ENCODE data around the gene SHANK2.

Gene SHANK2

DNA sequence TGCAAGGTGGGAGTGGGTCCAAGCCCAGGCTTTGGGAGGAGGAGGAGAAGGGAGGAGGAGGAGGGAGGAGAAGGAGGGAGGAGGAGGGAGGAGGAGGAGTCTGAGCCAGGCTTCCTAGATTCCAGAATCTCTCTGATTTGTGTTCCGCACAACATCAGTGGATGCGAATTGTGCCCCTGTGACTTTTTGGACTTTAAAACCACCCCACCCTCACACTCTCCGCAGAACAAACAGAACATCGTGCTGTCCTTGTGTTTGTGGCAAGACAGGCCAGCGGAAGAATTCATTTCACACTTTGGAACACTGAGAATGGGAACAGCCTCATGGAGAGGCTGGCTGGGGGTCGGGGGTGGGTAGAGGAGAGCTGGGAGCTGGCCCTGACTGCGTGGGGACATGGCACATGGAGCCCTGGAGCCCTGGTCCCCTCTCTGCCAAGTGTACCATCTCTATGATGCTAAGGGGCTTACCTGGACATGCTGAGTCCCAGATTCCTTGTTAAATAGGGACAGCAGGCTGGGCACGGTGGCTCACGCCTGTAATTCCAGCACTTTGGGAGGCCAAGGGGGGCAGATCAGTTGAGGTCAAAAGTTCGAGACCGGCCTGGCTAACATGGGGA is 16.4 kb upstream of the SHANK2 start:
- DNase-seq: no peak

- DNase-seq: no peak
These were observed 15.5 kb upstream of the SHANK2 start for GRCh38 chr11:71267807-71268421.

- no peak for DNase-seq
These were observed 13.9 kb upstream of the SHANK2 start for GRCh38 chr11:71266114-71266833.

GRCh38 chr11:71265559-71266092 is 13.2 kb upstream of the SHANK2 start:
- DNase-seq: no peak

- DNase-seq: no peak
These were observed 11.0 kb upstream of the SHANK2 start for GRCh38 chr11:71263386-71263785.

GRCh38 chr11:71255800-71256479 is 3.6 kb upstream of the SHANK2 start:
- DNase-seq: no peak

GRCh38 chr11:71255323-71255722 is 2.9 kb upstream of the SHANK2 start:
- no peak for DNase-seq

- DNase-seq: no peak
These were observed 1.4 kb upstream of the SHANK2 start for GRCh38 chr11:71253794-71254193.

- no peak for DNase-seq
These were observed 673 bp upstream of the SHANK2 start for GRCh38 chr11:71252770-71253730.

DNA sequence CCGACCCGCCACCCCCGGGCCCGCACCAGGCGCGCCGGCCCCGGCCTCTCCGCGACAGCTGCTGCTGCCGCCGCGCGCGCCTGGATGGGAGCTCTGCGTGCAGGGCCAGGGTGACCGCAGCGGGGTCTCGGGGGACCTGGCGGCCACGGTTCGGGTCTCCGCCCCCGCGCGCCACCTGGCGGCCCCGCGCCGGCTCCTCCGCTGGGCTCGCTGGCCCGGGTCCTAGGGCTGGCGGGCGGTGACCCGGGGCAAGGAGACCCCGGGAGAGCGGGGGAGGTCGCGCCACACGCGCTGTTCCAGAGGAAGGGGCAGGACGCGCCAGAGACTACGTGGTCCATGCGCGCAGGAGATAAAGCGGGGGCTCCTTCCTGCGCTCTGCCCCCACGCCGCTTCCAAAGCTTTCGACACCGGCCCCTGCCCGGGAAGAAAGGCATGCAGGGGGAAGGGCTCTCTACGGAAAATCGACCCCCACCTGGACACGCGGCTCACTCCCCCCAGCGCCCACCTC is 562 bp downstream of the SHANK2 start:
- DNase-seq: no peak

DNA sequence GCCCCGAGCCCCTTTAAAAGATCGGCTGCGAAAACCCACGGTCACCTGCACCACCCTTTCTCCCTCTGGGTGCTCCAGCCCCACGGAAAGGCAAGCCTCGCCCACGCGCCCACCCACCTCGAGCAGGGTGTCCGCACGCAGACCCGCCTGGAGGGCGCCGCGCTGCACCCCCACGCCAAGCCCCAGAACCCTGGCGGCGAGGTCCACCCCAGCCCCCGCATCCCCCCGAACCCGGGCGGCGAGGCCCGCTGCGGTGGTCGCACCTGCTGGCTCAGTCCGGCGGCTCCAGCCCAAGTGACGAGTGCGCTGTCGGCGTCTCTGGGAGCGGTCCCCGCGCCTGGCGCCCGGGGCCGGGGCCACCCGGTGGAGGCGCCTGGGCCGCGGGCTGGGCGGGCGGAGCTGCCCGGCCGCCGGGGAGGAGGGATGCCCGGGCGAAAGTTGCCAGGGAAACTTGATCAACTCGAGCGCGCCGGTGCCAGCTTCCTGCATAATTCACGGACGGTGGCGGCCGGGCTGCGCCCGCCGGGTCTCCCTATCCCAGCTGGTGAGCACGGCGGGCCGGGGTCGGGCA is 1.1 kb downstream of the SHANK2 start:
- no peak for DNase-seq

GRCh38 chr11:71250523-71251150 is 1.7 kb downstream of the SHANK2 start:
- DNase-seq: no peak

- DNase-seq: no peak
These were observed 3.1 kb downstream of the SHANK2 start for GRCh38 chr11:71249301-71249700.

- no peak for DNase-seq
These were observed 3.7 kb downstream of the SHANK2 start for GRCh38 chr11:71248656-71249055.

DNA sequence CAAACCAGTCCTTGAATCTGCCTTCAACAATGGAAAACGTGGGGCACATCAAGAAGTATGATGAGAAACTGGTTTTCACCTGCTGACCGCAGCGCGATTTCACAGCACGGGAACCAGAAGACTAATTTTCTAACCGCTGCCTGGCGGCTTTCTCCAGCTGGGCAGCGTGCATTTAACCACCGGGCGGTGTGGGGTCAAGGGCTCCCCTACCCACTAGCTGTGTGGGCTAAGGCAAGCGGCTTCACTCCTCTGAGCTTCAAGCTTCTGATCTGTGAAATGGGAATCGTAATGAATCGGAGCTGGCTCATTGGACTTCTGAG is 4.2 kb downstream of the SHANK2 start:
- DNase-seq: no peak

DNA sequence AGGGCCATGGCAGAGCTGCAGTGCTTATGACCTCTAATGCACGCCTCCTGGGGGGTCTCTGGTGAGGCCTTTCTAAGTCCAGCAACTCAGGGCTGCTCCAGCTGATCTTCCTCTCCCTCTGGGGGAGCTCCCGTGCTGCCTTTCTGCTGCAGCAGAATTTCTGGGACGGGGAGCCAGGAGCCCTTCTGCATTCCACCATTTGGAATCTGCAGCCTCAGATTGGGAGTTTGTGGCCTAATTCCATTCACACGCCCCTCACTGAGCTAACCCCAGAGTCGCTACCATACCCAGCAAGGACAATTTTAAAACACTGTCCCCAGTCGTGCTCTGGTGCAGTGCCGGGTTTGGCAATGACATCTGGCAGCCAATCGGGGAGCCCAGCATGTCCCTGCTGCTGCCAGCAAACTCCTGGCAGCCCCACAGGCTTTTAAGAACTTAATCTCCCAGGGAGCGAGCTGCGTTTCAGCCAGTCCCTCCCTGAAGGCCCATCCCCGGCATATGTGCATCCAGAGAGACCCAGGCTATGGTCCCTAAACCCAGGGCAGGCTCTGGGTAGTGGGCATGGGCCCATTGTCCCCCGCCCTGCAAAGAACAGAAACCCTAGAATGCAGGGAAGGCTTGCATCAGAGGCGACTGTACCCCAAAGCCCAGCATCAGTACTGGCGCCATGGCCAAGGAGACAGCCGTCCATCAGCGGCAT is 4.7 kb downstream of the SHANK2 start:
- no peak for DNase-seq

DNA sequence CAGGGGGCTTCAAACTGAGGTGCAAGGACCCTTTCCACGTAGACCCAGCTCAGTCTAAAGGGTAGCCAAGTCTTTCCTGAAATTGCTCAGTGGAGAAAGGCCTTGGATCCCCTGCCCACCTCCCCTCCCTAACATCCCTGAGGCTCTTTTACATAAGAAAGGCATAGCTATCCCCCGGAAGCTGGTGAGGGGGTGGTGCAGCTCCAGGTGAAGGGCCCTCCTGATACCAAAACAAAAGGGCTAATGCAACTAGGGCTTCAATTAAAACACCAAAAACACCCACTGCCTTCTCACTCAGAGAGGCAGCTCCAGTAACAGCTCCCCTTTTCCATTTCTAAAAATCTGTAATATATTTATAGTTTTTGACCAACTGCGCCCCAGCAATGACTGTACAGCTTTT is 5.8 kb downstream of the SHANK2 start:
- DNase-seq: no peak

GRCh38 chr11:71245601-71246391 is 6.6 kb downstream of the SHANK2 start:
- no peak for DNase-seq

DNA sequence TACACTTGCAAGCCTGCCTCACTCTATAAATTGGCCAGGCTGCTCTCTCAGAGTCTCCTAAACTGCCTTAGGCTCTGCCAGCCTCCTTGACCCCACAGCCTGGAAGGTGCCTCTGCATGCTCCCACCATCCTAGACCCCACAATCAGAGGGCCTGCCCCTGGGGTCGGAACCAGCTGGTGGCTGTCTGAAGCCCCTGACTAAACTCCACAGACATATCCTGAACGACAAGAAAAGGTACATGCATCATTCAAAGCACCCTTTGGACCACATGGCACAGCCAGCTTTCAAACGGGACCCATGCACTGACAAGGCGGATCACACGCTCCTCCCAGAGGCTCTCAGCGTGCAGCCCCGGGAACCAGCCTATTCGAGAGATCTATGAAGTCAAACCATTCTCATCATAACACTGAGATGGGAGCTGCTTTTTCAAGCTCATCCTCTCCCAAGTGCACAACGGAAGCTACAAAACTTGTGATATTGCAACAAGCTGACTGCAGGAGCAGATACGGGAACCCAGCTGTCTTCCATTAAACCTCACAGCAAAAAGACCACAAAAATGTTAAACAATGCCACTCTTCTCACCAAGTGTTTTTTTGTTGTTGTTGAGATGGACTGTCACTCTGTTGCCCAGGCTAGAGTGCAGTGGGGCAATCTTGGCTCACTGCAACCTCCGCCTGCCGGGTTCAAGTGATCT is 8.1 kb downstream of the SHANK2 start:
- no peak for DNase-seq

Data from GDM1 (cell line).